Cerebellar nuclear complex (tissue), 1 donor: ENCODE measurements around the gene XYLT2.
"Not testable (repeated sequence)": the region's sequence is repeated elsewhere in the genome, so short reads cannot be mapped to it uniquely, and the experiment has no call there.

ENCODE experiments used
- DNase-seq, 2 experiments: peaks; one replicate each; lab custom pipeline; 2025; lab: John Stamatoyannopoulos, UW

Gene XYLT2

GRCh38 chr17:50319306-50320004 is 26.5 kb upstream of the XYLT2 start:
- DNase-seq = no peak

DNA sequence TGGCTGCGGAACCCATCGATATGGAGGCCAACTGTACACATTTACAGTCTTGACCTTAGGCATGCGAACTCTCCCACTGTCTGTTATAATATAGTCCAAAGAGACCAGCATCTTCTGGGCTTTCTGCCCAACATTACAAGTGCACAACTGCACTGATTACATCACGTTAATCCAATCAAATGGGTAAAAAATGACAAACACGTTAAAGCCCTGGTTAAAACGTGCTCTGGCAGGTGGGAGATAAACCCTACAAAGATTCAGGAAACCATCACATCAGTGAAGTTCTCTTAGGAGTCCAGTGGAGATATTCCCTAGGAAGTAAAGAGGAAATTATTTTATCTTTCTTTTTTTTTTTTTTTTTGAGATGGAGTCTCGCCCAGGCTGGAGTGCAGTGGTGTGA is 23.7 kb upstream of the XYLT2 start:
- DNase-seq = no peak

GRCh38 chr17:50323060-50323459 is 22.9 kb upstream of the XYLT2 start:
- no peak for DNase-seq

- DNase-seq = no peak
Measured at GRCh38 chr17:50325906-50326305, 20.0 kb upstream of the XYLT2 start.

- DNase-seq = no peak
Measured at GRCh38 chr17:50326831-50327364, 19.0 kb upstream of the XYLT2 start.

DNA sequence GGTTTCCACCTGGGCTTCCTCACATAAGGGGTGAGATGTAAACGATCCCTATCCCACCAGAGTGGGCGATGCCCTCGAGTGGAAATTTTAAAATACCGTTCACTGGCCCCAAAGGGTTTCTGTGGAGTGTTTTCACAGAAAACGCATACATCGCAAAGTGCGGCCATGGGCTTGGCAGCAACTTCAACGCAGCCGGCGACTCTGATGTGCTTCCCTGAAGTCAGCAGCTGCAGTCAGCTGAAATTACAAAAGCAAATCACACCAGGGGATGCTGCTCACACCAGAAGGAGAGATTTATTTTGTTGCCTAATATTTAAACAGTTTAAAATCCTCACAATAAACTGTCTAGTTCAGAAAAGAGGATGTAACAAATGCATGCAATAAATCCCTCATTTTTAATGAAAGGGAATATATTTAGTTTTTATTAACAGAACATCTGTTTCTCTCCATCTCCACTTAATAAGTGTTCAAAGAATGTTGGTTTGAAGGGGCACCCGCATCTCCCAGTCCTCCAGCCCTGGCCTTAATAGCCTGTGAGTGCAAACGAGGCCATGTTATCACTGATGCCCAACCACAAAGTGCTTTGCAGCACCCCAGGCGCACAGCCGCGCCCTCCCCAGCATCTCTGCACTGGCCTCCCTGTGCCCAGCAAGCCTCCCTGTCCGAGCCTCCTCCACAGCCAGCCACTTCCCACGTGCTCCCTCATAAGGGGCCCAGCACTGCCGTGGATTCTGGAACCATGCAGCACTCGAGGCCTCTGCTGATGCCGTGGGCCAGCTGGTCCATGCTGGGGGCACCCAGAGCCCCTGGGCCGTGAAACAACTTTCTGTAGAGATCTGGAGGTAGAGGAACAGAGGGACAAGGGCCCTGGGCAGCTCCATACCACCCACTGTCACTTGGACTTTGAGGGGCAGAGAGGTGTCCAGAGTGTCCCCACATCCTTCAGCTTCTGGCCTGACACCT is 17.3 kb upstream of the XYLT2 start:
- no peak for DNase-seq

GRCh38 chr17:50329716-50330115 is 16.2 kb upstream of the XYLT2 start:
- no peak for DNase-seq

DNA sequence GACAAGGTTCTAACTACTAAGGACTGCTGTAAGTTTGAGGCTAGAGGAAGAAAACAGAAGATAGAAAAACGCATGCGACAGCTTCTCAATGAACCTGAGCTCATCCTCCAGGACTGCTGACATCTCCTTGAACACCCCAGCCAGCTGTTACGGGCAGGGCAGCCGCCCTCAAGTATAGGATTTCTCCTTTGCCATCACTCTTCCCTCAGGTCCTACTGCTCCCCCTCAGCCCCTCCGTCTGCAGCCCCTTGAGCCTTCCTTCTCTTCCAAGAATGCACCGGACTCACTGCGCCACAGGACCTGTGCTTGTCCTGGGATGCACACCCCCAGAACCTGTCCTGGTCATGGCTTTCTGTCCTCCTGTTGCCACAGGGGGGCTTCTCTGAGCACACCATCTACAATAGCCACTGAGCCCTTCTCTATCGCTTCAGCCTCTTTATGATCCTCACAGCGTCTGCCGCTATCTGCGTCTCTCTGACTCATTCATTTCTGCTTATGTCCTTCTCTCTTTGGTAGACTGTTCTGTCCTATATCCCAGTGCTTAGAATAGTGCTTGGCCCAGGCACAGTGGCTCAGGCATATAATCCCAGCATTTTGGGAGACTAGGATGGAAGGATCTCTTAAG is 15.7 kb upstream of the XYLT2 start:
- DNase-seq = no peak

- DNase-seq = no peak
Measured at GRCh38 chr17:50331085-50331791, 14.7 kb upstream of the XYLT2 start.

- DNase-seq = no peak
Measured at GRCh38 chr17:50332196-50332595, 13.7 kb upstream of the XYLT2 start.

GRCh38 chr17:50333291-50334057 is 12.5 kb upstream of the XYLT2 start:
- not testable (repeated sequence) for DNase-seq

DNA sequence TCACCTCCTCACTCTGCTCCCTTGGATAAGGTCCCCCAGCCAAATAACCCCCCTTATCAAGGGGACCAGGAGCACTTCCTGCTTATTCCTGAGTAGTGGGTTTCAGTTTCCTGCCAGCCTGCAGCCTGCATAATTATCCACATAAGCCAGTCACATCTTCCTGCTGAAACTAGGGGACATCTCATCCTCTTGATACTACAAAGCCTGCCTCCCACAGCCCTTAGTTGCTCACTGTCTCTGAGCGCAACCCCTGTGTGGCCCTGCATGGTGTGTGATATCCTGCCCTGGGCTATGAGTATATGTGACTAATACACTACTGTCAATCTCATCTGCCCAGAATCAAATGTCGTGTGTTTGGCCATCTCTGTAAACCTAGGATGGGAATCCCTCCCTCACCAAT is 8.0 kb upstream of the XYLT2 start:
- DNase-seq = no peak

- no peak for DNase-seq
Measured at GRCh38 chr17:50338645-50339044, 7.3 kb upstream of the XYLT2 start.

GRCh38 chr17:50339381-50339780 is 6.5 kb upstream of the XYLT2 start:
- no peak for DNase-seq

- DNase-seq = no peak
Measured at GRCh38 chr17:50344731-50345365, 1.1 kb upstream of the XYLT2 start.

- DNase-seq = no peak
Measured at GRCh38 chr17:50346313-50347116, 589 bp downstream of the XYLT2 start.

DNA sequence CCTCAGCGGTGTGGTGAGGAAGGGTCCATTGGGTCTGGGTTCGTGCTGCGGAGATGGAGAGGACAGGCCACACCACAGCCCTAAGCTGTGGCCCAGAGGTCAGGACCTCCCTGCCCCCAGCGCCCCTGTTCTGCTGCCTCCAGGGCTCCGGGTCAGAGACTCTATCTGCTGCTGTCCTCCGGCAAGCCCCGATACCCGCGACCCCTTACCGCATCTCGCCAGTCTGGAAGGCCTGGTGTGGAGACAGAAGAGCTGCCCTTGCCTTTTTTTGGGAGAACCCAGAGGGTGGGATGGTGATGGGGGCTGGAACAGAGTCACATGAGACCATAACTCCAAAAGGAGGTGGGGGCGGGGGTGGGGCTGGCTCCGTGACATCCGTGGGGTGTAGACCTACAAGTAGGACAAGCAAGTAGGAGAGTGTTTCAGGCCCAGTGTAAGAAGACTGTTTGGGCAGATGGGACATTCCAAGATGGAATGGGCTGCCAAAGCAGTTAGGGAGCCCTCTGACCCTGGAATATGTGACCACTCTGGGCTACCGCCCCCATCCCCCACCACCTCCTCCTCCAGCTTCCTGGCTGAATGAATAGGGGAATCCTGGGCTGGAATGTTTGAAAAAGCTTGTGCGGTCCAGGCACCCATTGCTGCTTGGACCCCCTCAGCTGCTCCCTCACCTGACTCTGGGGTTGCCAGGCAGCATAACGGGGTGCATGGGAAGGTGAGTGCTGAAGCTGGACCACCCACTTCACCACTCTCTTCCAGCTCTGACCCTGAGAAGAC is 1.4 kb downstream of the XYLT2 start:
- DNase-seq = no peak

DNA sequence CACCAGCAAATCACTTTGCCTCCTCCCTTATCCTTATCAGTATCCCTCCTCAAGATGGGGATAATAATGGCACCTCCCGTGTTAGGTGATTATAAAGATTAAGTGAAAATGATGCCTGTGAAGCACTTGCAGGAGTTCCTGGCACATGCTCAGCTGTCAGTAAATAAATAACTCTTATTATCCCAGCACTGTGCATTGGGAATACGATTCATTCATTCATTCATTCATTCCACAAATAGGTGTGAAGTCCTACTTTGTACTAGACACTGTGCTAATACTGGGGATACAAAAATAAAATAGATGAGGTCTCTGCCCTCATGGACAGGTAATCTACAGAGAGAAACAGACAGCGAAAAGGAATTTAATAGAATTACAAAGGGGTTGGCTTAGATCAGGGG is 2.0 kb downstream of the XYLT2 start:
- no peak for DNase-seq
